HG02840 (cell line): ENCODE measurements around the gene PHLDB2.

Experiments used
- ATAC-seq: cut with Tn5 transposase; IDR thresholded peaks from one replicate; pipeline ENCODE4 v1.9.1; 2021; ENCODE audit warnings: mild to moderate bottlenecking, moderate library complexity, moderate number of reproducible peaks; ENCODE audit not compliant: unreplicated experiment, low FRiP score

PHLDB2 gene

DNA sequence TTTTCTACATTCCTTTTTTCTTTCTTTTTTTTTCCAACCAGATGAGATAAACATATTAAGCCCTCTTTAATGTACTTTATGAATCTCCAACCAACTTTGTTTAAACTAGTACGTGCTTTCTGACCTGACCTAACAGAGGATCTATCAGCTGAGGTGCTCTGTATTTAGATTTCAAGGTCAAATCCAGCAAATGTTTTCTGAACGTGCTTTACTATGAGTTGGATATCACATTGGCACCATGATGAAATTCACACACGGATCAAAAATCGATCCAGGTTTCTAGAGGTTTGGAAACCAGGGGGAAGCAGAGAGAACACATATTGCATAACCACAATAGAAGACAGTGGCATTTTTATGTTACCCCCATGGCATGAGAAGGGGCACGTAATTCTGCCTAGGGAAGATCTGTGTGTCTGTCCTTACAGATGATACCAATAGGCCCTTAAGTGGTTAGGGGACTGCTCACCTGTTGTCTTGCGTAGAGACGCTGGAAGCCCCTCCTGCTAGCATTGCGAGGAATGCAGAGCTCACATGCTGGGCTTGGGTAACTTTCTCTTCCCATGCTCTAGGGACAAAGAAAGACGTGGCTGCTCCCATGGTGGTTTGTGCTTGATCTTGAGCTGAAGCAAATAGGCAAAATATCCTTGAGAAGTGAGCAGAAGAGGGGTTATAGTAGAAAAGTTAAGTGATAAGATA, 60.5 kb downstream of the PHLDB2 start:
- ATAC-seq, result no peak

DNA sequence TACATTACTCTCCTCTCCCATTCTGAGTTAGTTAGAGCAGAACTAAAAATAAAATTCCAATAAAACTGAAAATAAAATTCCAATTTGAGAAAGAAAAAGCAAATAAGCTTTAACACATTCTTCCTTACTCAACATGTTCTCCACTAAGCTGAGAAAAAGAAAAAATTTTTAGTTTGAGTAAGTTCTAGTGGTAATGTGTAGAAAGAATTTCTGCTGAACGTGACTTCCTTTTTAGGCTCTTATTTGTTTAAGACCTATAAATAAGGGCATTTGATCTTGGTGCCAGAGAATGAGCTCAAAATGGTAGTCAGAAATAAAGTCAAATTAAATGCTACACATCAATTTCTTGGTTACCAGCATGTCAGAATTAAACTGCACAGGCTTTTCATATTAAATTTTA, 62.1 kb downstream of the PHLDB2 start:
- ATAC-seq, result no peak

DNA sequence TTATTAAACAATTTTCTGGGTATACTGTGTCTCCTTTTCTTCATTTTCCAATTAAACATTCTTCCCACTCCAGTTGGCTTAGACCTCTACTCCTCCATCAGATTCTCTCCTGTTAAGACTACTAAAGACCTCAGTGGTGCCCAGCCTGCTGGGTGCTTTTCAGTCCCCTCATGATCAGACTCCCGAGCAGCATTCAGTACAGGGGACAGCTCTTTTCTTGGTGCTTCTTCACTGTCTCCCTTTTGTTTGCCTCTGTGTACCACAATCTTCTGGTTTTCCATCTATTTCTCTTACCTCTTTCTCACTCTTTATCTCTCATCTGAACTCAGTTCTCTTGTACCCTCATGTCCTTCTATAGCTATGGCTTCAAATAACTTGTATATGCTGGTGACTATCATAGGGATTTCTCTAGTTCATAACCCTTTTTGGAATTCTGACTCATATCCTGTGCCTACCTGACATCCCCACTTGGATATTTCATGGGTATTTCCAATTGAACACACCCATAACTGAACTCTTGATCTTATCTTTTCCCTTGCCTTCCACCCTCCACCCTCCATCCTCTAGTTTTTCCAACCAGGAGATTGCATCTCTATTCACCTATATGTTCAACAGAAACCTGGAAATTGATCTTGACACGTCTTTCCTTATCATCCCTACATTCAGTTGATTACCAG, 64.2 kb downstream of the PHLDB2 start:
- no peak for ATAC-seq

DNA sequence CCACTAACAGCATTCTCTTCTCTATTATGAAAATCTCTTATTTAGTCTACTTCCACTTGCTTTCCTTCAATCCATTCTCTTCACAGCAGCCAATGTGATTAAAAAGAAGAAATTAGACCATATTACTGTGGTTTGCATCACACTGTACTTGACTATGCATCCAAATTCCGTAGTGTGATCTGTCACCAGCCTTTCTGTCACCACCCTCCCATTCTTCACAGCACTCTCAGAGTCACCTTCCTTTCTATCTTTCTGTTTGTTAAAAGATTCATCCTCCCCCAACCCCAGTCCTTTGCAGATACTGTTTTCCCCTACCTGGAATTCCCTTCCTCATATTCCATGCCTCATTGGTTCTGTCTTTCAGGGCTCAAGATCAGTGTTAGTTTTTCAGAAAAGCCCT, 64.7 kb downstream of the PHLDB2 start:
- no peak for ATAC-seq

DNA sequence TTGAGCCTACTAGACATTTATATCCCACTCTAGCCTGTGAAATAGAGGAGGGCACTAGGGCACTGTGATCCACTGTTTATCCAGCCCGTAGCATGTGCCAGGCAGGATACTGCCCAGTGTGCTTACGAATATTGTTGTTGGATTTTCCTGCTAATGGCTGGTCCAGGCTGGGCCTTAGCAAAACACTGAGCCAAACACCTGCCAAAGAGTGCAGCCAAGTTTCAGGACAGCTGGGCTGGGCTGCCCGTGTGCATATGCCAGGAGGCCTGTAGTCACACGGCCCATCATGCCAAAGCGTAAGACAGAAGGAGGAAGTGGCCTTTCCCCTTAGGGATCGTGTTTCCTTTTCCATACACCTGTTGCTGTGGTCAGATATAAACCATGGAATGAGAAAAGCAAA, 65.2 kb downstream of the PHLDB2 start:
- ATAC-seq, result no peak

GRCh38 chr3:111926266-111926676, 67.2 kb downstream of the PHLDB2 start:
- no peak for ATAC-seq

DNA sequence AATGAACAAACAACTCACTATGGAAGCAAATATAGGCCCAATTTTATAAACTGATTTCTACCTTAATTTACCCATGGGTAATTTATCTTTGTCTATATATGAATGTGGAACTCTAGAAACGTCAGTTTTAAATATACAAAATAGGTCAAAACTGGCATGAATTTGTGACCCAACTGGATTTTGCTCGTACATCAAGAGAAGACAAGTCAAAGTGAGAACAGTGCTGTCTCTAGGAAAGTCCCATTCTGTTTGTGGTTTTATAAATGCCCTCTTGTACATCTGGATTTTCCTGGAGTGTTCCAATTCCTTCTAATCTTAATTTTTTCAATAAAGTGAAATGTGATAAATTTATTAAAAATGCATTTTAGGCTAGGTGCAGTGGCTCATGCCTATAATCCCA, 69.5 kb downstream of the PHLDB2 start:
- no peak for ATAC-seq

GRCh38 chr3:111929484-111929883, 70.4 kb downstream of the PHLDB2 start:
- no peak for ATAC-seq

GRCh38 chr3:111932946-111933345, 73.9 kb downstream of the PHLDB2 start:
- ATAC-seq, result no peak

DNA sequence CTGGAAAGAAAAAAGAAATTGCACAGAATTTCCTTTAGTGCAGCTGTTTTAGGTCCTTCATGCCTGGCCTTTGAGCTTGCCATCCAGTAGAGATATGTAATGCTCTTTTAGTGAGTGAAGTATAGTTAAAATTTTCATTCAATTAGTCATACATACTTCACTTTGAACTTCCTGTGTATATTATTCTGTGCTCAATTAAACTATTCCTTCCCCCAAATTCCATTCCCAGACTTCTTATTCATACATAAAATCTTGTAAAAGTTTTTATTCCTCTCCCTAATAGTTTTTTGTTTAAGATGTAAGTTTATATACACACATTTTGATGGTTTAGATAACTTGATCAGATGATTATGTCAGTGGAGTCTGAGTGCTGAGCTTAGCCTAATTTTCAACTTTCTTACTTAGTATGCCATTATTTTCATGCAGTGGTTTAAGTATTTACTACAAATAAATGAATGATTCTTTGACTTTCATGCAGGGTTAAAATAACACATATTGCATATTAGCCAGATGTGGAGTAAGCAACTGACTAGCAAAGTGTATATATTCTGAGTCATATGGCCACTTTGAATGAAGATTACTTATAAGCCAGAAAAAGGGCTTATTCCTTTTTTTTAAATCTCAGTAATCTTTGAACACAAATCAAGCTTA, 77.3 kb downstream of the PHLDB2 start:
- ATAC-seq, result no peak

GRCh38 chr3:111936967-111937366, 77.9 kb downstream of the PHLDB2 start:
- ATAC-seq, result no peak

DNA sequence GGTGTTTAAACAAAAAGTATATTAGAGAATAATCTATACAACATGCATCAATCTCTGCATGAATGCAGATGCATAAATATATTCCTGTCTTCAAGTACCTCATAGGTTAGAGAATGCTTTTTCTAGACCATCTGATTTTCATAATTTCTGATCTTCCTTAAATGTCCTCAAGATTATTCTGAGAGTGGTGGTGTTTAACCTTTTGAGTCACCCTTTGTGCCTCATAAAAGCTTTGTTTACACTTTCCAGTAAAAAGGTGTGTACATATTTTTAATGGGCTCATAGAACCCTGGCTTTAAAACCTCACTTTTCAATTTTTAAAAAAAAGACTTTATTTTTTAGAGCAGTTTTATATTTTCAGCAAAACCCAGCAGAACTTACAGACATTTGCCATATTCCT, 78.8 kb downstream of the PHLDB2 start:
- ATAC-seq, result no peak

- no peak for ATAC-seq
Measured at GRCh38 chr3:111939873-111940272, 80.8 kb downstream of the PHLDB2 start.

- no peak for ATAC-seq
Measured at GRCh38 chr3:111943533-111943932, 84.5 kb downstream of the PHLDB2 start.

GRCh38 chr3:111944372-111944771, 85.3 kb downstream of the PHLDB2 start:
- no peak for ATAC-seq

DNA sequence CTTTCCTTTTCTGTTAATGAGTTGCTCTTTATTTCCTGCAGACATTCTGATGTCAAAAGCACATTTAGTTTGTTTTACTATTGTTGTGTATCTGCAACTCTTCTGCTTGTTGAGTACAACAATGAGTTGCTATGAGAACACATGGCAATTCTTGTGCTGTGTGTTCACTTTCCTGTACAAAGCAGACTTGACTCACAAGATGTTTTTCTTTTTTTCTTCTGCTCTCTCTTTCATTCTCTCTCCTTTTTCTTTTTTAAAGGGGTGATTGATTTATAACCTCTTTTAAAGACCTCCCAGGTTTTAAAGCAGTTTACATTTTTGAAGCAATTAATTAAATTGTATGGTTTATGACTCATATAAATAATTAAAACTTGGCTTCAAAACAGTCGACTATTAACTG, 88.2 kb downstream of the PHLDB2 start:
- ATAC-seq, result no peak

DNA sequence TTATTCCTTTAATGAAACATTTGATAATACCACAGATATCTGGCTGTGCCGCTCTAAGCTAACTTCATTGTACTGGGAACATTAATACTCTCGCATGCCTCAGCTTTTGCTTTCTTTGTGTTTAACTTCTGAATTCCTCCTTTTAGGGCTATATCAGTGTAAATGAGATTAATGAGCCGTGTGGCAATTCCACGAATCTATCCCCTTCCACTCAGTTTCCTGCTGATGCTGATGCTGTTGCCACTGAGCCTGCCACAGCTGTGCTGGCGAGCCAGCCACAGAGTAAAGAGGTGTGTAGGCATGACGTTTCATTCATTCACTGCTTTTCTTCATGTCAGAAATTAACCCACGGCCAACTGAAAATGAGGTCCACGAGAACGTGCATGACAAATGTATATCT, 89.7 kb downstream of the PHLDB2 start:
- no peak for ATAC-seq

DNA sequence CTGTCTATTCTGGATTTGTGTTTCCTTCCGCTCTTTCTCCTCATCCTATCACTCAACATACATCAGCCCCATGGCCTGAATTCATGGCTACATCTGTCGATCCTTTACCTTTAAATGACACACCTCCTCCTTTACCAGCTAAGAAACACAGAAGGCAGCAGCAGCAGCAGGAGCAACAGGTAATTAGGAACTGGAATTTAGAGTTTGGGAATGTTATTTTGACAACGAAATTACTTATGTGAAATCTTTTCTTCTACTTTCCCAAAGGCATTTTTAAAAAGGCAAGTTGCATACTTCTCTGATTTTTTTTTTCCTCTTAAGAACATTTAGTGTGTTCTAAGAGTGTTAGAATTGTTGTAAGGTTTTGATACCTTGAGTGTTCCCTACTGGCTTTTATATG, 90.6 kb downstream of the PHLDB2 start:
- ATAC-seq, result no peak

- no peak for ATAC-seq
Measured at GRCh38 chr3:111951032-111951431, 92.0 kb downstream of the PHLDB2 start.

DNA sequence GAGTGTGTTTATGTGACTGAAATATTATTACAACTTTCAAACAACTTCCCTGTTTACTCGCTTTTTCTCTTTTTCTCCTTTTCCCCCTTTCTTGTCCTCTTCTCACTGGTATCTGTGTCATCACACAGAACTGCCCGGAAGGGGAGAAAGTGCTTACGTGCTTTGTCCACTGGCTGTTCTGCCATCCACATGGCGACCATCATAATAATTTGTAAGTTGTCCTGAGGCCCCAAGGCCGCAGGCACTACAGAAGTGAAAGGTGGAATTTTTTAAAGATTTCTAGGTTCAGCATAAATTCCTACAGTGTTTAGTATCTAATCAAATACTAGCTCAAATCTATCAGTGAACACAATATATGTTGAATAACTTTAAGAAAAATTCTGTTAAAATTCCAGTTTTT, 93.0 kb downstream of the PHLDB2 start:
- ATAC-seq, result no peak

- ATAC-seq, result no peak
Measured at GRCh38 chr3:111952866-111953450, 93.9 kb downstream of the PHLDB2 start.
